ENCODE results near the gene MYMX. TPM values are rescaled to one million over a fixed set of nuclear protein-coding genes. Genes with fewer than 3 reads are reported as not detected.

The MYMX gene
- total RNA-seq, 1 donor from 2014 or later = 0.91 TPM

- no peaks in the 10 kb centered on the region for H3K36me3 Mint-ChIP-seq (ENCODE audit: unreplicated experiment)
- peak overlapping the region; percentile 91 for H3K4me3 Mint-ChIP-seq (ENCODE audit: unreplicated experiment)
- H3K4me1 Mint-ChIP-seq (ENCODE audit: low read depth, unreplicated experiment) = peaks cover 35% of the 10 kb centered on the region
These were observed 8.2 kb downstream of the MYMX start for GRCh38 chr6:44224965-44225305.

GRCh38 chr6:44225579-44226325 is 9.0 kb downstream of the MYMX start:
- Mint-ChIP-seq H3K4me1 (ENCODE audit: low read depth, unreplicated experiment) (peaks cover 35% of the 10 kb centered on the region), H3K27ac (ENCODE audit: unreplicated experiment) (no peak overlapping the region), H3K27me3 (ENCODE audit: unreplicated experiment) (peaks cover 5% of the 10 kb centered on the region), H3K36me3 (ENCODE audit: unreplicated experiment) (no peaks in the 10 kb centered on the region), H3K9me3 (ENCODE audit: unreplicated experiment) (peaks cover 2% of the 10 kb centered on the region), H3K4me3 (ENCODE audit: unreplicated experiment) (peak overlapping the region; percentile 69)
- DNase-seq = no peak
- no peak for TF ChIP-seq CTCF (IDR thresholded peaks at IDR 0.05; ENCODE audit: partially characterized antibody, unreplicated experiment)

More at GRCh38 chr6:44224965-44225305, 8.2 kb downstream of the MYMX start:
- H3K9me3 Mint-ChIP-seq (ENCODE audit: unreplicated experiment) = peaks cover 2% of the 10 kb centered on the region
- peaks cover 5% of the 10 kb centered on the region for H3K27me3 Mint-ChIP-seq (ENCODE audit: unreplicated experiment)
- H3K27ac Mint-ChIP-seq (ENCODE audit: unreplicated experiment) = peak overlapping the region; percentile 0
- no peak for DNase-seq
- no peak for TF ChIP-seq CTCF (IDR thresholded peaks at IDR 0.05; ENCODE audit: partially characterized antibody, unreplicated experiment)

GRCh38 chr6:44226368-44227147 is 9.8 kb downstream of the MYMX start:
- Mint-ChIP-seq H3K4me1 (ENCODE audit: low read depth, unreplicated experiment) (peaks cover 35% of the 10 kb centered on the region), H3K27me3 (ENCODE audit: unreplicated experiment) (peaks cover 7% of the 10 kb centered on the region), H3K9me3 (ENCODE audit: unreplicated experiment) (peaks cover 2% of the 10 kb centered on the region), H3K36me3 (ENCODE audit: unreplicated experiment) (no peaks in the 10 kb centered on the region), H3K4me3 (ENCODE audit: unreplicated experiment) (peak overlapping the region; percentile 69), H3K27ac (ENCODE audit: unreplicated experiment) (peak overlapping the region; percentile 78)
- TF ChIP-seq CTCF (IDR thresholded peaks at IDR 0.05; ENCODE audit: partially characterized antibody, unreplicated experiment) = no peak
- DNase-seq = peak; percentile 49

GRCh38 chr6:44227148-44227793 is 10.5 kb downstream of the MYMX start:
- H3K36me3 Mint-ChIP-seq (ENCODE audit: unreplicated experiment) = no peaks in the 10 kb centered on the region
- H3K27me3 Mint-ChIP-seq (ENCODE audit: unreplicated experiment) = peaks cover 7% of the 10 kb centered on the region
- DNase-seq = no peak
- peaks cover 2% of the 10 kb centered on the region for H3K9me3 Mint-ChIP-seq (ENCODE audit: unreplicated experiment)
- H3K27ac Mint-ChIP-seq (ENCODE audit: unreplicated experiment) = no peak overlapping the region
- no peak for TF ChIP-seq CTCF (IDR thresholded peaks at IDR 0.05; ENCODE audit: partially characterized antibody, unreplicated experiment)
- no peak overlapping the region for H3K4me3 Mint-ChIP-seq (ENCODE audit: unreplicated experiment)
- H3K4me1 Mint-ChIP-seq (ENCODE audit: low read depth, unreplicated experiment) = peaks cover 35% of the 10 kb centered on the region

All from glutamatergic neuron (in vitro differentiated cells).